NCI-H187 treated with DMSO at 0.1 percent for 48 hours (cell line): ENCODE data around the gene ZNF519.

Experiments used
- DNase-seq: peaks from one replicate; lab custom pipeline; 2025; lab: John Stamatoyannopoulos, UW

ZNF519 gene

DNA sequence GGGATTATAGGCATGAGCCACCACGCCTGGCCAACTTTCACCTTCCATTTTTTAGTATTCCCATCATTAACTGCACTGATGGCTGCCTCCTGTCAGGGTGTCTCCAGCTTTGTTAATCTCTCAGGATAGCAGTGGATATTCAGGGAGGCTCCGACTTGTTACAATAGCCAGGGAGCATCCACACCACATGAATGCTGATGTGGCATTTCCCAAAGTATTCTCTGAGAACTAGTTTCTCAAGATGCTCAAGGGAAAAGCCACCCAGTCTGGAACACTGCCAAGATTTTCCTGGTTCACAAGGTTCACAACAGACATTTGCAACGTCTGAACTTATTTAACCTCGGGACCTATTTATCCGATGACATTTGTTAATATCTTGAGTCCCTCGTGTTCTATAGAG, 33.8 kb downstream of the ZNF519 start:
- DNase-seq = no peak

DNA sequence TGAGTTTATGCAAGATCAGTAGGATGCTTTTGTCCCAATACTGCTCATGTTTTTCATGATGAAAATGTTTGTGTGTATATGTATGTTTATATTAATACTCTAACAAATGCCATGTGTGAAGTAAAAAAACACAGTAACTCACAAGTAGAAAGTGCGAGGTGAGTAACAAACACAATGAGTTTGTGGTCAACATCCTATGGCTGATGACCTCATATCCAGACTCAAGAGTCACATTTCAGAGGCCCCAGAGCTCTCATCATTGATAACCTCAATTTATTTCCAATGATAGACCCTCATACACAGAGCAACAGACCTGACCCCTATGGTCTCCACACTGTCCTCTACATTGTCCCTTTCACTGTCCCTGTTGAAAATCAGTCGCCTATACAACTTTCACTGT, 34.5 kb downstream of the ZNF519 start:
- no peak for DNase-seq

DNA sequence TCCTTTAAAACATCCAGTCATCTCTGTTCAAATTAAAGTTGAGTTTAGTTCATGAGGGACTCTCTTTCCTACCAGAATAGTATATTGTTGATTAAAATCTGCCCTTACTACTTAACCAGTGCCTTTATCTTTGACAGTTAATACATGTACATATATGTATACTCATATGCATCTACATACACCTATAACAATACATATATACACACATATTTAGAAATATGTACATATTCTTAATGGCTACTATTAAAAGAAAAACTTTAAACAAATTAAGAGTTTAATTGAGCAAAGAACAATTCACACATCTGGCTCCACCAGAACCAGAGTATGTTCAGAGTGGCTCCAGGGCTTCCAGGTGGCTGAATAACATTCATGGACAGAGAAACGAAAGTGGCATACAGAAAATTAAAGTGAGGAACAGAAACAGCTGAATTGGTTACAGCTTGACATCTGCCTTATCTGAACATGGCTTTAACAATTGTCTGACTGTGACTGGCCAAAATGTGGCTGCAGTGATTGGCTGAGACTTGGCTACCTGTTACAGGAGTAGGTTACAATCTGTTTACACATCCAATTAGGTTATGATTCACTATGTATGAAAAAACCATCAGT, 38.8 kb downstream of the ZNF519 start:
- no peak for DNase-seq

DNA sequence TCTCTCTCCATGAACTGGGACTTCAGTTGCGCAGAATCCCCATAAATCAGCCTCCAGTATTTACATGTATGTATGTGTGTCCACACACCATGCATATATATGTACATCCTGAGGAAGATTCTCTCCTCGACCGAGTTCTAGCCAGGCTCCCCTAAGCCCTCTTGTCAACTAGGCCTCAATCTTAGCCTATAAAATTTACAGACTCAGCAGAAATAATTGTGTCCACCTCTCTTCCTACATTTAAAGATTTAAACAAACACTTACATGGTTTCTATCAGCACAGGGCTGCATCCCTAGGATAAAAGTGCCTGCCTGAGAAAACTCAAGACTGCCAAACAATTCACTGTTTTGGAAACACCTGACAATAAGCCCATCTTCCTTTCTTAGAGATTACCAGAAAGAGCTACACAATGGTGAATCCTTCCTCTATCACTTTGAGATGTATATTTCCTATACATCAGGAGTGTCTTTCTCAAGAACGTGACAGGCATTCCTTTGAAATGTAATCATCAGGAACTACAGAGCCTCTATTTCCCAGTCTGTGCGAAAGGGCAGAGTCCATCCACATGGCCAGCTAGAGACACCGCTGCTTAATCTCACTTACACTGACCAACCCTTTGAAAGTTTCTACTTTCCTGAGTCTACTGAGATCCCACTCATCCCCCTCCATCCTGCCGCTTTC, 39.5 kb downstream of the ZNF519 start:
- DNase-seq = no peak

DNA sequence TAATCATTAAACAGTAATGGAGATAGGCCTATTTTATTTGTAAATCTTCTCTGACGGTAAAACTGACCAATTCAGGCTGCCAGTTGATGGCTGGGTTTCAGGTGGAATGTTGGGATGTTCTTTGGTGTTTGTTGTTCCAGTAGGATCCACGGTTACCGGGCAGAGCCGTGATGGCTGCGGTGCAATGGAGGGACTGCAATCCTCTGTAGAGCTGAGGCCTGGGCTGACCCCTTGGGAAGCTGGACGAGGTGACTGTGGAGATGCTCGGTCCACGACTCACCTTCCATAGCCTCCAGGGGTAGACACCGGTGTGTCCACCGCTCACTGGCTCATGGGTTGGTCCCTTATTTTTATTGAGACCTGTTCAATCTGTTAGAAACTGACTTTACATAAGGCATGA, 42.5 kb downstream of the ZNF519 start:
- DNase-seq = no peak

DNA sequence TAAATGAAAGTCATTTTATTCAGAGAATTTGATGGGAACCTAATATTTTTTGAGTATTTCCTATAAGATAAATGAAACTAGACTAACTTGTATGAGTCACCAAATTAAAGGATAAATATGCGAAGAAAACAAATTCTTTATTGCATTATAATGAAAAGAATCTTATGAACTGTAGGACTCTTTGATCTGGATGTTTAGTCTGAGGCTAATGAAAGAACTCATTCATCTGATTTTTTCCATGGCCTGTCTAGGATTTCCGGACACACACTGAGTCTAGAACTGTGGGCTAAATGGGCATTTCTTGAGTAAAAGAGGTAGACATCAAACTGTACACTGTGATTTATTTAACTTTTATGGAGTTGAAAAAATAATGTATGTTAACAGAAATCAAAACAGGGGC, 43.0 kb downstream of the ZNF519 start:
- no peak for DNase-seq

DNA sequence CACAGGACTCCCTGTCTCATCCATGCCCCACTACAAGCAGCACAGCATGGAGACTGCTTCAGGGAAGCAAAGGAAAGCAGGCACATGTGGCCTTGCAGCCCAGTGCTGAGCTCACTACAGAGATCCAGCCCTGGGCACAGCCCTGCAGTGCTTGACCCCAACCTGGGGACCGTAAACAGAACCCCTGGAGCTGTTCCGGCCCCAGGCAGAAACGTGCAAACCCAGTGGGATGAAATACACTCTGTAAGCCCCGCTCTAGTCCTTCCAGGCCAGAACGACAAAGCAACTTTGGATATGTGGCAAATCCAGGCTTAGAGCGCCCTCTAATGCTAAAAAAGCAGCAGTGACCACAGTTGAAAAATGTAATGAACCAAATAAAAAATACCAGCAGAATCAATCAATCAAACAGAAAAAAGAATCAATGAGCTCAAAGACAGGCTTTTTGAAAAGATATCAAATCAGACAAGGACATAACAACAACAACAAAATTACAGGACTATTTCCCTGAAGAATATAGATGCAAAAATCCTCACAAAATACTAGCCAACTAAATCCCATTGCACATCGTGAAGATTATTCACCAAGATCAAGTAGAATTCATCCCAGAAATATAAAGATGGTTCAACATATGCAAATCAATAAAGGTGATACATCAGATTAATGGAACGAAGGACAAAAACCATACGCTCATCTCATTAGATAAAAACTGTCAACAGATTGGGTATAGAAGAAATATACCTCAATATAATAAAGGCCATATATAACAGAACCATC, 45.6 kb downstream of the ZNF519 start:
- DNase-seq = no peak

DNA sequence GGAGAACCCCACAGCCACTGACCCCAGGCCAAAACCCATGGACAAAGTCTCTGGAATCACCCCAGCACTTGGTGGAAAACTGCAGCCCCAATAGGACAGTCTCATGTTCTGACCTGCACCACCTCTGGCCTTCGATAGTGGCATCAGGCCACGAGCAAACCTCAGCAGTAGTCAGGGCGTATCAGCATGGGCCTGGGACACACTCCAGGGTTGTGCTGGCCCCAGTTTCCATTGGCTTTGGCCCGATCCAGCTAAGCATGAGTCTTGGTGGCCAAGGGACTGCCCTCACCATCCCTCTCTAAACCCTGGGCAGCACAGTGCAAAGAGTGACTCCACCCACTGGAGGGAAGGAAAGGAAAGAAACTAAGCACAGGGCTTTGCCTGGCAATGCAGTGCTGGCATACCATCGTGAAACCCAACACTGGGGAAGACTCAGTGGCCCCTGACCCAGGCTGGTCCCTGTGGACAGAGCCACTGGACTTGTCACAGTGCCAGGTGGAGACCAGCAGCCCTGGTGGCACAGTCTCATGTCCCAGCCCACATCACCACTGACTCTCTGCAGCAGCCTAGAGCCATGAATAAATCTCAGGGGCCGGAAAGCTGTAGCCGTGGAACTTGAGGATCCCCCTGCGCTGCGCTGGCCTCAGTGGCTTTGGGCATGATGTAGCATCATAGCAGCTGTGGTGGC, 46.3 kb downstream of the ZNF519 start:
- DNase-seq = no peak

DNA sequence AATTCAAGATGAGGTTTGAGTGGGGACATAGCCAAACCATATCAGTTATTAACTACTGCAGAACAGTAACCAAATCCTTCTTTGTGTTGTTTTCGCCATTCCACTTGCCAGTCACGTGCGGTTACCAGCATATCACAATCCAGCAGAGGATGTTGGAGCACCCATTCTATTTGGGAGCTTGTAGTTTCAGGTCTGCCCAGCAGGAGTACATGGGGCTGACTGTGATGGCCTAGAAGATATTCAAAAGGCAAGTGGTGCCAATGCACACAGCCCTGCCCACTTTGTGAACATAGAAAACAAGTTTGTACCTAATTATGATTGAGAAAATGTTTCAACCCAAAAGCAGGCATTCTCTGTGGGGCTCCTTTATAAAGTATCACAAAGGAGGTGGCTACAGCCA, 57.0 kb downstream of the ZNF519 start:
- DNase-seq = no peak

DNA sequence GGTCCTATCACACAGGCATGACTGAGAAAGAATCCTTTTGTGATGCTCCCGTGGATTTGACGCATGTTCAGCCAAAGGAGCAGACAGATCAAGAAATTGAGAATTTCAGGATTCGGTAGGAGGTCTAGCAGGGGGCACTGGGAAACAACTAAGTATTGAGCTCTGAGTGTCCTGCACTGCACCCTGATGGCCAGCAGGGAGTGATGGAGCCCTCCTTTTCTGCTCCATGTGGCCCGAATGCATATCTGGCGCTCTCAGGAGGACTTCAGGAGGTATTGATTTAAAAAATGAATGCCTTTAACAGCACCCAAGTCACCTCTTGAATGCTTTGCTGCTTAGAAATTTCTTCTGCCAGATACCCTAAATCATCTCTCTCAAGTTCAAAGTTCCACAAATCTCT, 58.0 kb downstream of the ZNF519 start:
- DNase-seq = no peak

DNA sequence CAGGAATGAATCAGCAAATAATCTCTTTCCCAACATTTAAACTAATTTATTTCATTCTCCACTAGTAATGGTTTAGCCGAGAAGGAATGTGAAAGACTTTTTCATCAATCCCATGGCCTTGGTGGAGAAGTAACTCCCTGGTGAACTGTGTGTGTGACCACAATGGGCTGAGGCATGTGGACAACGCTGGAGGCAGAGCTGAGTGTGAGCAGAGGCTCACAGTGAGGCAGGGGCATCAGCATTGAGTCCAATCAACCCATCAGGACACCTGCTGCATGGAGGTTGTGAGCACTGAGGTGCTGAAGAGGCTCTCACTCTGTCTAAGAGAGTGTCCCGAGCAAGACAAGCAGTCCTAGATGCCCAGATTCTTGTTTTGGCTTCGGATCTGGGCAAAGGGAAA, 78.6 kb downstream of the ZNF519 start:
- no peak for DNase-seq
